GM18511 (cell line): Measurements from ENCODE around the gene CARMIL3.

Source experiments
- ATAC-seq: cut with Tn5 transposase; IDR thresholded peaks from one replicate; pipeline ENCODE4 v1.9.1; 2021; ENCODE audit warnings: mild to moderate bottlenecking, moderate library complexity; ENCODE audit not compliant: unreplicated experiment

The CARMIL3 gene

DNA sequence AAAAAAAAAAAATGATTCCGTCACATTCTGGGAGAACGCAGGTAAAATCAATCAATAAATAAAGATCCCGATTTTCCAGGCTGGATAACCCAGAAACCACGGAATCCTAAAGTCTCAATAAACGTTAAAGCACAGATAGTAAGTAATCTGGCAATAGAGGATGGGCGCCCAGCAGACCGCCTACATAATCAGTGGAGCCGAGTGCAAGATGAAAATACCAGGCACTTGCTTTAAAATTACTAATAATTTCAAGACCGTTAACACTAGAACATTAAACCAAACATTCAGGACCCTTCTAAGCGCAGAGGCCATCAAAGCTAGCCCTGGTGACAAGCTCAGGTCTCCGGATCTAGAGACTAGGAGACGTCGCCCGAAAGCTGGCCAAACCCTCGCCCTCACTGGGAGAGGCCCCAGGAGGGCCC is 61.6 kb downstream of the CARMIL3 start:
- ATAC-seq, result no peak

DNA sequence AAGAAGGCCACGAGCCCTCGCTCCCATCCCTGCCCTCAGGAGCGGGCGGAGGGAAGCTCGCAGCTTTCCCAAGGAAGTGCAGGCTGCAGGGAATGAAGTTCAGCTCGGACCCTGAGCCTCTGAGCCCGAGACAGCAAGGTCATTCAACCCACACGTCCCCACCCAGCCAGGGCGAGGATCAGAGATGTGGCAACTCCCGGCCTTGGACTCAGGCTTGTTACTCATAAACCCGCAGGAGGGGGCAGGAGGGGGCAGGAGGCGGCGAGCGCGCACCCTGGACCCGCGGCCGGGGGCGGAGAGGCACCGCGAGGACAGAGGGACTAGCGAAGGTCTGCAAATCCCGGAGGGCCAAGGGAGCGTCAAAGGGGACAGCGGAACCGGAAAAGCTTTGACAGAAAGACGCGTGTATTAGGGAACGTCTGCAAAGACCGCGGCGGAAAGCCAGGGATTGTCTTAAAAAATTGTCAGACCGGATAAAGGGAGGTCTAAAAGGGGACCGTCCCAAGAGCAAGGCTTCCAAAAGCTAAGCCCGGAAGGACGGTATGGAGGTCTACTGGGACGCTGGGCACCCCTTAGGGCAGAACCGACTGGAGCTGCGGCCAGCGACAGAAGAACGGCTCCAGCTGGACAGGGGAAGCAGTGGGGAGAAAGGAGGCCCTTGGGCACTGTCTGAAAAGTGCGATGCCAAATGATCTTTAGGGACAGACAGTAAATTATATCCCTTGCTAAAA is 62.2 kb downstream of the CARMIL3 start:
- ATAC-seq, result peak; percentile 38

DNA sequence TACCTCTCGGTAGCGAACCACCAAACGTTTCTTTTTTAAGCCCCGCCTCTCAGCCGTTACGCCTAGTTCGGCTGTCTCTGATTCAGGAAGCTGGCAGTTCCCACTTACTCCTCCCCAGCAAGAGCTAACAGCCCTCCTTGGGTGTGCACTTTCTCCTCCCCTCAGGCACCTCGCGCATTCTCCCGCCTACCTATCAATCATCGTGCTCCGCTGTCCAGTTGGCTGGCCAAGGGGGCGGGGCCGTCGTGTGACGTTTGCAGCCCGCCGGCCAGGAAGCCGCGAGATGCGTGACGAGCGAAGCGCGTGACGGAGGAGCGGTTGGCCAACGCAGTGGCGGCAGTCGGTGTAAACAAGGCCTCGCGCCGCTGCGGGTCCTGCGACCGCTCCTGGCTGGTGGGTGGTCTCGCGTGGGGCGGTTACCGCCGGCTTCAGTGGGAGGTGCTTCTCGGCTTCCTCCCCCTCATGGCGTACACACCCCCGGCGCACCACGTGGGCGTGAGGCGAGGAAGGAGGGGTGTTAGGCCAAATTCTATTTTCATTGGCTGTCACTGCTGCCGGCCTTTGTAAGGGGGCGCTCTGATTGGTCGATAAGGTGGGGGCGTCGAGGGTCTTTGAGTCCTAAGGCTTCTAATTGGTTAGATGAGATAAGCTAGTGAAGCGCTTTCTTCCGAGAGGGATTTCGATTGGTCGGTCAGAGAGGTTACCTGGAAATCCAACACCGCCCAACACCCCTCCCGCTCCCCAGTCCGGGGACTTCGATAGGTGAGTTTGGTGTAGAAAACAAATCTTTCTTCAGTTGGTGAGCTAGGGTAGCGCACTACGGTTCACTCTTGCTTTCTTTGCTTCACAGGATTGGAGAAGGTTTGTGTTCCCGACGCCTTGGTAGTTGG is 63.0 kb downstream of the CARMIL3 start, which contains the start of the genes DCAF11 and NRL:
DCAF11 (plus strand) TSS at position 246 of the 890 bp plus-strand sequence. CDS start 818 bp downstream, outside the sequence.
NRL (minus strand) TSS at position 418 of the 890 bp plus-strand sequence. CDS start 32,101 bp downstream, outside the sequence.
- peak; percentile 86 for ATAC-seq

DNA sequence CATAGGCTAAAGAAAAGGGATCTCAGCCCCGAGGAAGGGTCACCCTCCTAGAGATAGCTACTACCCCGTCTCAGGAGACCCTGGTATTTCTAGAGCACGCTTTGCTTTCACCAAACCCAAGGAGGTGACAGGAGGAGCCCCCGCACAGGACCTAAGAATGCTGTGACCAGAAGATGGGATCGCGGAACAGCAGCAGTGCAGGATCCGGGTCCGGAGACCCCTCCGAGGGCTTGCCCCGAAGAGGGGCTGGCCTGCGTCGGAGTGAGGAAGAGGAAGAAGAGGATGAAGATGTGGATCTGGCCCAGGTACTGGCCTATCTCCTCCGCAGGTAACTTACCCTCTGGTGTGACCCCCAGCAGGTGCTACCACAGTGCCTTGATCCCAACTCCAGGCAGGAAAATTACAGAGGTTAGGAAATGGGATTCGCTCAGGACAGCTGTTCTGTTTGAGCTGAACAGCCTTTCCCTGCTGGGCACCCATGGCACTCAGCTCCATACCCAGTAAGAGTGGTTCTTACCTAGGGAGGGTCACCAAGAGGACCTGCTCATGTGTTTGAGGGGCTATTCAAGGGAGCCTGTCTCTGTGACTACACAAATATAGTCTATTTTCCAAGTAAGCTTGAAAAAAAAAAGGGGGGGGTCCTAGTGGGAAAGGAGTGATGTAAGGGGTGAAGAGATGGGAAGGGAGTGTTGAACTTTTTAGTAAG is 63.8 kb downstream of the CARMIL3 start:
- no peak for ATAC-seq

DNA sequence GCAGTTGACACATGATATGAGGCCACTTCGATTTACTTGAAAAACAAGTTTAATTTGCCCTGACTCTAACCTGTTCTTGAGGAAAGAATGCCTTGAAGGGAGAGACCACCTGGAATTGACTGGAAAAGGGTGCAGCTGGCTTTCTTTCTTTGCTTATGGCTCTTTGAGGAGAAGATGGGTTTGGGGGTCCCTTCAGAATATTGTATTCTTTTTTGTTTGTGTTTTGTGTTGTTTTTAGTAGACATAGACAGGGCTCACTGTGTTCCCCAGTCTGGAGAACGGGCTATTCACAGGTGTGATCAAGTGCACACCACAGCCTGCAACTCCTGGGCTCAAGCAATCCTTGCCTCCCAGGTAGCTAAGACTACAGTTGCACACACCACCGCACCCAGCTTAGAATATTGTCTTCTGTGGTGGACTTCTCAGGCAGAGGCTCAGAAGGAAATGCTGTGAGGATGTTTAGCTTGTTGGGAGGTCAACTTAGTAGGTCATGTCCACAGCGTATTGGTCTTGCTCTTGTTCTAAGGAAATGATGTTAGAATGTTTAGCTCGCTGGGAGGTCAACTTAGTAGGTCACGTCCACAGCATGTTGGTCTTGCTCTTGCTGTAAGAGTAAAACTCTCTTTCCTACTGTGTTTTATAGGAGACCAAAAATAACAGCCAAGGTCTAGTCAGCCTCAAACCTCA is 64.5 kb downstream of the CARMIL3 start:
- ATAC-seq, result no peak

DNA sequence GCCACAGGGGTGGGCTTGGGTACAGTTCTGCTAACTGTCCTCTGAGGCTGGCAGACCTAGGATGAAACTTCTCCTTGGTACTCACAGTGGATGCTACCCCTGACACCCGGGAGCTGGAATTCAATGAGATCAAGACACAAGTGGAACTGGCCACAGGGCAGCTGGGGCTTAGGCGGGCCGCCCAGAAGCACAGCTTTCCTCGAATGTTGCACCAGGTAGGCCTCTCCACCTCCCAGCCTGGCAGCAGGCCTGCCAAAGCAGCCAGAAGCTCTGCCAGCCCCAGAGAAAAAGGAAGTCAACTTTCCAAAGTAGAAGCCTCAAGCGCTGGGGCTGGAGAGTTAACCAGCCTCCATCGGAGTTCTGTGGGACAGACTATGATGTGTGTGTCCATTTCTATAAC is 65.4 kb downstream of the CARMIL3 start:
- no peak for ATAC-seq
